HCEC 1CT (cell line): ENCODE results near the gene WDR72.

Experiments
- DNase-seq: peaks from one replicate; pipeline ENCODE4 v3.0.0-alpha.2; 2017

WDR72 gene

DNA sequence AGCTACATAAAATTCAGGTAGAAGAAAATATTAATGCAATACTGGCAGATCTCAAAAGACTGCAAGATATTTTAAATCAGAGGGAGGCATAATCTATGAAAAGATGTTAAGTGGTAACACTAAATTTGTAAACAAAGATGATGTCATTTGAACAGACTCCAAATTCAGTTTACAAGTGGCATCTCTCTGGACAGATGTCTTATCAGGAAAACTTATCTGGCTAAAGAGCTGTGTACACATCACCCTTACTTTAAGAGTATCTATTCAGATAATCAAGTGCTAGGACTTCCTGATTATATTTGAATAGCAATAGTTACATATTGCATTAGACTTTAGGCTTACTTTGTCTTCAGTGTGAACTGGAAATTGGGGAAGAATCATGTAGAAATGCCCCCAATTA lies 231.5 kb downstream of the WDR72 start:
- no peak for DNase-seq

DNA sequence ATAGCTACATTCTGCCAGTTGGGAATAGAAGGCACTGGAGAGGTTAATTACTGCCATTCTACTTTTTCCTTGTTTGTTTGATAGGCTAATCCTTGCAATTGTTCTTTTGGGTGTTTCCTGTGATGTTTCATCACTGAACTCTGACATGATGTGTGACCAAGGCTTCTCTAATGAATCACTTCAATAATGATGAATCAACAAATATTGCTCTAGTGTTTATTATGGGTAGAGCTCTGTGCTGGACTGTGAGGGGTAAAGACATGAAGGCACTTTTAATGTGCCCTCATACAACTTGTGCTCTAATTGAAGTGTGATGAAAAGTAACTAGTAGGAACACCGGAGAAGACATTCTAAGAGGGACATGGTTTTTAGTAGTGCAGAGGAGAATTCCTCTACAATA lies 233.6 kb downstream of the WDR72 start:
- no peak for DNase-seq

DNA sequence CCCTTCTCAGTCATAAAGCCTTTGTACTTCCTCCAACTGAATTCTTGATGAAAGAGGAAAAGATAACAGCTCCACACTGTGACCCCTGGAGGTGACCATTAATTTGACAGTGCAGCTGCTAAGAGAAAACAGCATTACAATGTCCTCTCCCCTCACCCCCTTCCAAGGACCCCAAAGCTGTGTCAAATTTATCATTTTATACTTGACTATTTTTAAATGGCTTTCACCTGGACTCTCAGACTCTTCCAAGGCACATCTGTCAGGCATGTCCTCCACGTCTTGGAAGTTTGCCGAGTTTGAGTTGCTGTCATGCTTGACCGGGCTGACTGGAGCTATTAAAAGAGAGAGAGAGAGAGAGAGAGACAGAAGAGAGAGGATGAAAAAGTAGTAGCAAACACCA lies 236.5 kb downstream of the WDR72 start:
- DNase-seq = no peak

DNA sequence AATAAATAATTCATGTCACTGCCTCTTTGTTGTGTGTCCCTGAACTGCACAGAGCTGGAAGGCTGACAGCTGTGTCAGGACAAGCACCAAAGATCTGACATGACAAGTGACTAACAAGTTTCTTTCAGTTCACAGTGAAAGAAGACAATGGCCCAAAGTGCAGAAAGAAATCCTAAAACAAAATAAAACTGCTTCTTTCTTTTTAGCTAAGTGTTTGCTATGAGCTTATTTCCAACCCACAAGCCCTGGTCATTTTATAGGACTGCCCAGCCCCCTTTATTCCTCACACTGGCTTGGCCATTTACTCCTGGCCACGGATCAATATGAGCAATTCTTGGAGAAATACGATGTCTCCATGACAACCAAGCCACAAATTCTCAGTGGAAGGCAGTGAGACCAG lies 238.5 kb downstream of the WDR72 start:
- DNase-seq = no peak

DNA sequence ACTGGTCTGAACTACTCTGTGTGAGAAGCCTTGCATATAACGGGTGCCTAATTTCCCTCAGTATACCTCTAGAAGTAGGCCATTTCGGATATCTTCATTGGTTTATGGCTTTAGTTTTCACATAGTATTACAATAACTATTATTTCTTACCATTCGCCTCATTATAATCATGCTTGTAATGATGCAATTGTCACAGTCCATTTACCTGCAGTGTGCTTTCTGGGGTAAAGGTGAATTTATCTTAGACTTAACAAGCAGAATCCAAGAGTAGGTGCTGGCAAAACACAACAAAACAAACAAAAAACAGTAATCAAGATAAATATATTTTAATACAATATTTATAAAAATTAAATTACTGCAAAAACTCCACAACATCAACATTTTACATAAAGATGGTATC lies 246.0 kb downstream of the WDR72 start:
- DNase-seq = no peak

DNA sequence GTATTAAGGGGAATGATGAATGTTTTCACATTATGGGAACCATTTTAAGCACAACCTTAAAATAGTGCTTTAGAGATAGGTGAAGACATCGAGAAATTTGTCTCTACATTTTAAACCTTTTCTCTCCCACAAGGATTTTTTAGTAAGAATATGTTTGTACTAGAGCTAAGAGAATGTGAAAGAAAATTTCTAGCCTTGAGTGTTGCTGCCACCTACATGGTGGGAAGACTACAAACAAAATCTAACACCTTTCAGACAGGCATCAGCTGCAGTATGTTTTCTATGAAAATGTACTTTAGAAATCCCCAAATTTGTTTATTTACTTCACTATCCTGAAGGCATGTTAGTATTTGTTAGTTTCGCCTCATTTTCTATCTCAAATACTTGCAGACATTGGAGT lies 247.4 kb downstream of the WDR72 start:
- no peak for DNase-seq

DNA sequence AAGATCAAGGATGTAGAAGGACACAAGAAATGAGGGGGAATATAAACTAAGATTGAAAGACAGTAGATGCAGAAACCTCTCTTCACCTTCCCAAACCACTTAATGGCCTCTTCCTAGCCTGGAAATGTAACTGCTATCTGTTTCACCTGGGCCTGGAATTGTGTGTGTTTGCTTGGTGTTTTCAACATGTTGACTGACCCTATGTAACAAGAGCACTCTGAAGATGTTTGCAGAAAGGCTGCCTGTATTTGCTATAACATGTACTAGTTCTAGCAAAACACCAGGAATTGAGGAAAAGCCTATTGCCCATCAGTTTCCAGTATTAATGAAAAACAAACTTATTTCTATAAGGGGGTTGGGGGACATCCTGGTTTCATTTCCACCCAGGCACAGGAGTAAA lies 248.3 kb downstream of the WDR72 start:
- no peak for DNase-seq

DNA sequence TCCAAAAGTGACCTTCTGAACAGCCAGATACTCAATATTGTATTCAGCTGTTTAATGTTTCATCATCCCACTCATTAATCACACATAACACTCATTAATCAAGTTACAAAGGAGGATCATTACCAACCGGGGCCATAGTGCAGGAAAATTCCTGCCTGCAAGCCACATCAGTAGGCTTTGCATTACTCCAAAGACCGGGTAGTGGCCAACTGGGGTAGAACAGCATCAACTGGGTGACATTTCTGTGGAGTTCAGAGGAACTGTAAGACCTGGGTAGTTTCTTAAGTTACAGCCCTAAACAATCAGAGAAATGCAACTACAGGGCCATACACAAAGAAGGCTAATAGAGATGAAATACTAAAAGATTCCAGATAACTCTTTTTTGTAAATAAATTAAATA lies 253.1 kb downstream of the WDR72 start:
- no peak for DNase-seq

DNA sequence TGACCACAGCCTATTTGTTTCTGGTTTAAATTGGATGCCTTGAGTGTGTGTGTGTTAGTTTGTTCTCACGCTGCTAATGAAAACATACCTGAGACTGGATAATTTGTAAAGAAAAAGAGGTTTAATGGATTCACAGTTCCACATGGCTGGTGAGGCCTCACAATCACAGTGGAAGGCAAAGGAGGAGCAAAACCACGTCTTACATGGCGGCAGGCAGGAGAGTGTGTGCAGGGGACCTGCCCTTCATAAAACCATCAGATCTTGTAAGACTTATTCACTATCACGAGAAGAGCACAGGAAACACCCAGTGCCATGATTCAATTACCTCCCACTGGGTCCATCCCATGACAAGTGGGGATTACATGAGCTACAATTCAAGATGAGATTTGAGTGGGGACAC lies 260.5 kb downstream of the WDR72 start:
- no peak for DNase-seq

DNA sequence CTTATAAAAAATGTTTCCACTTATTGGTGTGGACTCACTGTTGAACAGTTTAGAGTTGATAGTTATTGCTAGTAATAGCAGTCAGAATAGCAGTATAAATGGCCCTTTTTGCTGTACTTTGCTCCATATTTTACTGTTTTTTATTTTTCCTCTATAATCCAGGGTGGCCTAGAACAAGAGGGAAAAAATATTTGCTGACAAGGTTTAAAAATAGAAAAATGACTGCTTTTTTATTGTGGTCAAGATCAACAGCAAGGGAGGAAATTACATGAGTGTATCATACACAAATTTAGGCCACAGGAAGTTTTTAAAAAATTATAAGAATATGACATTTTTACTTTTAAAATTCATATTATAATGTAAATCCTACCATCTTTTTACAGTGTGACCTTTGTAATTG lies 269.1 kb downstream of the WDR72 start:
- DNase-seq = no peak

DNA sequence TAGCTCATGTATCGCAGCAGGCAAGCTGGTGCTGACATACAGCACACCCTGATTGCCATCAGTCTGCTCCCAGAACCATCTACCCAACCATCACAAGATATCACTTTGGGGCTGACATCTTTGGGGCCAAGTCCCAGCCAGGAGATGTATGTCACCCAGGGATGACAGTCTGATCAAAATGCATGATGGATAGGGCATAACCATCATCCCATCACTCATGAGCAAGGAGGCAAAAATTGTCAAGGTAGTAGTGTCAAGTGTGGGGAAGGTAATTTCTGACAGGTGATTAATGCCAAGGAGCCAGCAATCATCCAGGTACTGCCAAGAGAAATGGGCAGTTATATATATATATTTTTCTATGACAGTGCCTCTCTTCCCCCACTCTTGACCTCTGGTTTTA lies 277.4 kb downstream of the WDR72 start:
- DNase-seq = no peak

DNA sequence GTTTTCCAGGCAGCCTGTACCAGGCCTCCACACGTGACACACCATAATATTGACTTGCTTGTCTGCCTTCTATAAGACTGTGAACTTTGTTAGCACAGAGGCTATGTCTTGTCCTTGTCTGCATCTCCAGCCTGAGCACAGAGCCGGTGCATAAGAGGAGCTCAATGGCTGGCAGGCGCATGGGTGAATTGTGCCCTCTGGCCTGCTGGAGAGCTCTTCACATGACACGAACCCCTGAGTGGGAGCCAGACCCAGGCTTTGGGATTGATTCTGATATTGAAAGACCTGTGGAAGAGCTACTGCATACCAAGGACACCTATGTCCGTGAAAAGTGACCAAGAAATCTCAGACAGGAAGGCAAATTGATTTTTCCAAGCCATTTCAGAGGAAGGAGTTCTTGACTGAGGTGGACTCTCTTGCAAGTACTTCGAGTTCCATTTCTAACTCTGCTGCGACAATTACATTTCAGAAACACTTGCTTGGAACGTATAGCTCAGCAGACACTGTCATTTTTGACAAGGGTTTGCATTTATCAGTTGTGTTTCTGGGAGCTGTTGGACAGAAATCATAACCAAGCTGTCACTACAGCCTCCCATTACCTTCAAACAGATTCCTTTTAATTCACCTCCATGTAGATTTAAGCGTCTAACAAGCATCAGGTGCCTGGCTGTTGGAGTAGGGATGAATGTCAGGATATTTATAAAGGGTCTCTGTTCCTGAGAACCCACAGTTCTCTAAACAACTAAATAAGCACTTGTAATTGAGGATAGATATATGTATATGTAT lies 281.3 kb downstream of the WDR72 start:
- no peak for DNase-seq

DNA sequence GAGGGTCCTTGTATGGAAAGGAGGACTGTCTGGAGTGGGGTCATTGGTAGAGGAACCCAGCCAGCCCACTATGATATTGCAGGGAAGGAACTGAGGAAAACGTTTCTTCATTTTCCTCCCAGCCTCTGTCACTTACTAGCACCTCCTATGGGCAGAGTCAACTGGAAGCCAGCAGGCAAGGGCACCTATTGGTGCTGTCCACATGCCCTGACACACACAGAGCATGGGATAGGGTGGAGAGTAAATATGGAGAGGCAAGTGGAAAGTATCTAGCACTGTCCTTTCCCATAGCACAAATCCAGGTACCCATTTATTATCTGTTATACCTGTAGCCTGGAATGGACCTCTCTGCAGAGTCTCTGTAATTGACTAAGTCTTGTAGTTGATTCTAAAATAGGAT lies 285.6 kb downstream of the WDR72 start:
- no peak for DNase-seq

DNA sequence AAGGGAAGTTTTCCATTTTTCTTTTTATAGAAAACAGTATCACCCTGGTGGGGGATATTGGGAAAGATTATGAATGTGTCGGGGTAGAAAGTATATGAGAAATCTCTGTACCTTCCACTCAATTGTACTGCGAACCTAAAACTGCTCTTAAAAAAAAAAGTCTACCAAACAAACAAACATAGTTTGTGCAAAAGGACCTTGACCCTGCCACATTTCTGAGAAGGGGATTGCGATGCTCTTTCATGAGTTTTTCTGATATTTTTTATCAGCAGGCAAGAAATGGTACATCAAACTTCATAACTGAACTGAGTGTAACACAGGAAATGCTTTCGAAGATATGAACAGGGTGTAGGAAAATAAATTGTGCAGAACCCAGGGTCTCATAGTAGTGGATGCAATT lies 286.0 kb downstream of the WDR72 start:
- DNase-seq = no peak

DNA sequence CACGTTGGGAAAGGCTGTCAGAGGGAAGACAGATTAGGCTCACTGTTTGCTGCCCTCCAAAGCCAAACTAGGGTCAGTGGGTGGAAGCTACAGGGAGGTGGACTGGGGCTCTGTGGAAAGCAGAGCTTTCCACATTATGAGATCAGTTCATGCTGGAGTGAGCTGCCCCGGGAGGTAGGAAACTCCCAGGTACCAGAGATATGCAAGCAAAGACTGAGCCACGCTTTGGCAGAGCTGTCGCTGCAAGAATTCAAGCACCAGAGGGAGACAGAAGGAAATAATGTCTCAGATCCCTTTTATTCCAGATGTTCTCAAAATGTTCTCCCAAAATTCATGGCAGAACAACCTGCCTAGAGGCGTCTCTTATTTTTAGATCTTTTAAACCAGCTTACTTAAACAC lies 286.6 kb downstream of the WDR72 start:
- DNase-seq = no peak

DNA sequence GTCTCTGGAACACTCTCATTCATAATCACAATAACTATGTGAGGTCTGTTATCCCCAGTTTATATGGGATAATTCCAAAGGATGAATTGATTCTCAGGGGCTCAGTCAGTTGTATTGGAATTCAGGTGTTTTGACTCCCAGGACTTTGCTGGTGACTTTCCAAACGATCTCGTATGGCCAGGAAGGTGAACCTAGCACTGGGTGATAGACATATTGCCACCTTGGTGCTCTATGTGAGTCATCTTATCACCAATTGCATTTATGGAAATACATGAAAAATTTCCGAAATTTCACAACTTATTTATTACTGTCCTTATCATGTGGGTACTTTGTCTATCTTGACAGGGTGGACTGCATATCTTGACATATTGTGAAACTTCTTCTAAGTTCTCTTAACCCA lies 287.3 kb downstream of the WDR72 start:
- DNase-seq = no peak

DNA sequence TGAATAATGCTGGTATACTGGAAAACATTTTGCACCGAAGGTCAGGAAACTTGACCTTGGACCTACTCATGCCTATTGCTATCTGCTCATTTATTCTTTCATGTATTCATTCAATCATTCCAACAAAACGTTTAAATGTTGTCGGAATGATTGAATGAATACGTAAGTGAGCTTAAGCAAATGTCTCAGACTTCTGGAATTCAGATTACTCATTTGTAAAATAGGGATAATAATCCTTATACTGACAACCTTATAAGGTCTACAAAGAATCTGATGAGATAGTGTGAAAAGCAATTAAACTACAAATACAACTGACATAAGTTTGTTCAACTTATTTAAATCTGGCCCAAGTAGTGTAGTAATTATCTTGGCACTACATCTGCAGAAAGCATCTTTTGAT lies 288.7 kb downstream of the WDR72 start:
- no peak for DNase-seq

DNA sequence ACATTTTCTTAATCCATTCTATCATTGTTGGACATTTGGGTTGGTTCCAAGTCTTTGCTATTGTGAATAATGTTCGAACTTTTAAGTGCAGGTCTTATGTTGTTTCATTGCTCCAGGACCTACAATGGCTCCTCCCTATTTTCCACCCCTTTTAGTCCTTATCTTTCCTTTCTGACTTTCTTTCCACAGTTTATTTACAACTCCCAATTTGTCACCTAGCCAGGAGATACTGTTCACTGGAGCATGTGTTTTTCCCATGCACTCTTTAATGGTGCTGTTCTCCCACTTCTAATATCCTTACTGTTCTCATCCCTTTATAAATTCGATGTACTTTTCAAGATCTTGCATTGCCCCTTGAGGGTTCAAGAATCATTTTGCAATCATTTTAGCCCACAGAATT lies 290.0 kb downstream of the WDR72 start:
- no peak for DNase-seq
